ENCODE data around the gene ADAT1.

The ADAT1 gene

GRCh38 chr16:75622761-75623605 is at the start of gene ADAT1:
Gene ADAT1 (minus strand): TSS chr16:75623281. CDS start chr16:75620799, 2,482 bp downstream.
- H3K36me3 ChIP-seq (replicated peaks) = peaks cover 37% of the 10 kb centered on the region
- H3K4me1 ChIP-seq = peaks cover 8% of the 10 kb centered on the region
- H3K9me3 ChIP-seq = no peaks in the 10 kb centered on the region
- H3K27me3 ChIP-seq (ENCODE audit: low read depth) = no peaks in the 10 kb centered on the region
- in situ Hi-C loops (cut with MboI; ENCODE audit: low sequenced_read_pairs) = no loop called here
- DNase-seq (ENCODE audit: low spot score in 2 of 2) = peak; percentile 96 to 98
- H3K4me3 ChIP-seq = peak within 1 kb of the TSS; percentile 72

DNA sequence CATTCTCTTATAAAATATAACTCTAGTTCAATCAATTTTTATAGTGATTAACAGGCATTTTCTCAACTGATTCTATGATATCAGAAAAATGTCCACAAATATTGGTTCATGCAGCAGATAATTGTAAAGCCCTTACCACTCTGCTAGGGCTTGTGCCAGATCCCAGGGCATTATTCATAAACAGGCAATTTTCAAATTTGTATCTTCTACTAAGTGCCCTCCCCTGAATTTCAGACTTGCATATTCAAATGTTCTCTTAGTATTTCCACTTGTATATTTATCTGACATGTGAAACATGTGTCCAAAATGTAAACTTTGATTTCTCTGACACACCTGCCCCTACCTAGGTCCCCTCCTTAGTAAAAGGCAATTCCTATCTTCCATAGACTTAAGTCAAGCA is 44.4 kb upstream of the ADAT1 start:
- H3K36me3 ChIP-seq (replicated peaks) = no peaks in the 10 kb centered on the region
- in situ Hi-C loops (cut with MboI; ENCODE audit: low sequenced_read_pairs) = no loop called here
- DNase-seq (ENCODE audit: low spot score in 2 of 2) = no peak
- H3K4me3 ChIP-seq = no peak overlapping the region
- H3K4me1 ChIP-seq = no peaks in the 10 kb centered on the region
- no peaks in the 10 kb centered on the region for H3K27me3 ChIP-seq (ENCODE audit: low read depth)
- H3K9me3 ChIP-seq = no peaks in the 10 kb centered on the region

DNA sequence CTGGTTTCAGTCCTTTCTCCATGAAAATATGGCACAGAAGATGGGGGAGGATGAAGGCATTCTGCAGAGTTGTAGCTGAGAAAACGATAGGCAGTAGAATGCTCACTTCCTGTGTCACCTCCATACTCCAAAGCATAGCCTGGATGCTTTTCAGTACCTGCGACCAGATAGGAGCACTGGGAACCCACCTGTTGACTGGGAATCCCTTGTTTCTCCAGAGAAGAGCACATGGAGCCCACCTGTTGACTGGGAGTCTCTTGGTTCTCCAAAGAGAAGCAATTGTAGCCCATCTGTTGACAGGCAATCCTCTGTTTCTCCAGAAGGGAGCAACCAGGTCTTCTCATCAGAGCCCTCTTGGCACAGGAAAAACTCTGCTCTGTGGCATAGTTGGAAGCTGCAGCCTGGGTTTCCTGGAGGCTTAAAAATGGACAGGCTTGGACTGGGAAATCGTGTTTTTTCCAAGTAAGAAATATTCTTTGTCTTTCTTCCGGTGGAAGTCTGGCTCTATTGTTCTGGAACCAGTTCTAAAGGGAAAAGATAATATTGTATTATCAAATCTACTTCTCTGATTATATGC is 37.7 kb upstream of the ADAT1 start:
- H3K4me3 ChIP-seq = no peak overlapping the region
- H3K9me3 ChIP-seq = no peaks in the 10 kb centered on the region
- peaks cover 25% of the 10 kb centered on the region for H3K36me3 ChIP-seq (replicated peaks)
- H3K4me1 ChIP-seq = no peaks in the 10 kb centered on the region
- no peaks in the 10 kb centered on the region for H3K27me3 ChIP-seq (ENCODE audit: low read depth)
- in situ Hi-C loops (cut with MboI; ENCODE audit: low sequenced_read_pairs) = no loop called here
- DNase-seq (ENCODE audit: low spot score in 2 of 2) = no peak

- peaks cover 30% of the 10 kb centered on the region for H3K36me3 ChIP-seq (replicated peaks)
- H3K4me1 ChIP-seq = no peaks in the 10 kb centered on the region
- no peaks in the 10 kb centered on the region for H3K27me3 ChIP-seq (ENCODE audit: low read depth)
- in situ Hi-C loops (cut with MboI; ENCODE audit: low sequenced_read_pairs) = no loop called here
- no peaks in the 10 kb centered on the region for H3K9me3 ChIP-seq
- no peak for DNase-seq (ENCODE audit: low spot score in 2 of 2)
- no peak overlapping the region for H3K4me3 ChIP-seq
Measured at GRCh38 chr16:75660321-75660720, 37.2 kb upstream of the ADAT1 start.

DNA sequence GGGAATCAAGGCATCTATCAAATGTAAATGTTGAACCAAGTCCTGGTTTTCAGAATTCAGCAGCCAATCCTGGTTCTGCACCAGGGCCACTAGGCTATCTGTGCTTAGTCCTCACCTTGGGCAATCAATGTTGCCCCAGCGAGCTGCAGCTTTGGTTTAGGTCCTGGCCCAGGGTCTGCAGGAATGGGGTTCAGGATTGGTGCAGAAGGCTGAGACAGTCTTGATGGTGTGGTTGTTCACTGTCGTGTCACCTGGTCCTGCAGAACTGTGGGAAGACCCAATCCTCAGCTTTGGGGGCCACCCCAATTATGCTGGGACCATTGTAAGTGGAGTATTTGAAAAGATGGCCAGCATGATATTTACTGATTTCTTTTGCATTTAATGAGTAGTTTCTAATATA is 35.1 kb upstream of the ADAT1 start:
- Histone ChIP-seq H3K36me3 (replicated peaks) (peaks cover 43% of the 10 kb centered on the region), H3K9me3 (no peaks in the 10 kb centered on the region), H3K27me3 (ENCODE audit: low read depth) (no peaks in the 10 kb centered on the region), H3K4me3 (no peak overlapping the region), H3K4me1 (no peaks in the 10 kb centered on the region)
- DNase-seq (ENCODE audit: low spot score in 2 of 2) = no peak
- in situ Hi-C loops (cut with MboI; ENCODE audit: low sequenced_read_pairs) = no loop called here

DNA sequence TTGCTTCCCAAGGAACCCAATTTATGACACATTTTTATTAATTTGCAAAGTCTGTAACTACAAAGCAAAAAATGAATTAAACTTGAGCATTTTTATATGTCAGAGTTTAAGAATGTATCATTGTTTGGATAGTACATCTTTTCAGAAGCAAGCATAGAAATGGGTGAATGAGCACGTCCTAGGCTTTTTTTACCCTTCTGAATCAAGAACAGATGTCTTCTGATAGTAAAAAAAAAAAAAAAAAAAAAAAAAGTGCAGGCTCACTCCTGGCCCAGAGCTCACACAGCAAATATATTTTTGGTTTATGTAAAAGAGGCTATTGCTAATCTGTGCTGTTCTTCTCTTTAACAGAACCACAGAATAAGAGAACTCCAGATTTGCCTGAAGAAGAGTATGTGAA is 30.8 kb upstream of the ADAT1 start:
- peaks cover 50% of the 10 kb centered on the region for H3K36me3 ChIP-seq (replicated peaks)
- no peak for DNase-seq (ENCODE audit: low spot score in 2 of 2)
- H3K9me3 ChIP-seq = no peaks in the 10 kb centered on the region
- H3K4me3 ChIP-seq = no peak overlapping the region
- in situ Hi-C loops (cut with MboI; ENCODE audit: low sequenced_read_pairs) = no loop called here
- H3K4me1 ChIP-seq = peaks cover 26% of the 10 kb centered on the region
- H3K27me3 ChIP-seq (ENCODE audit: low read depth) = no peaks in the 10 kb centered on the region

- H3K4me3 ChIP-seq = peak overlapping the region; percentile 92
- peaks cover 31% of the 10 kb centered on the region for H3K4me1 ChIP-seq
- H3K9me3 ChIP-seq = no peaks in the 10 kb centered on the region
- H3K27me3 ChIP-seq (ENCODE audit: low read depth) = no peaks in the 10 kb centered on the region
- DNase-seq (ENCODE audit: low spot score in 2 of 2) = peak; percentile 72 to 89
- in situ Hi-C loops (cut with MboI; ENCODE audit: low sequenced_read_pairs) = loop anchor here (25.0 kb wide), 1 partner anchor 1539 kb away; the partner anchor contains the start of genes MON1B and SYCE1L
- H3K36me3 ChIP-seq (replicated peaks) = peaks cover 39% of the 10 kb centered on the region
Measured at GRCh38 chr16:75648265-75649076, 25.4 kb upstream of the ADAT1 start.

DNA sequence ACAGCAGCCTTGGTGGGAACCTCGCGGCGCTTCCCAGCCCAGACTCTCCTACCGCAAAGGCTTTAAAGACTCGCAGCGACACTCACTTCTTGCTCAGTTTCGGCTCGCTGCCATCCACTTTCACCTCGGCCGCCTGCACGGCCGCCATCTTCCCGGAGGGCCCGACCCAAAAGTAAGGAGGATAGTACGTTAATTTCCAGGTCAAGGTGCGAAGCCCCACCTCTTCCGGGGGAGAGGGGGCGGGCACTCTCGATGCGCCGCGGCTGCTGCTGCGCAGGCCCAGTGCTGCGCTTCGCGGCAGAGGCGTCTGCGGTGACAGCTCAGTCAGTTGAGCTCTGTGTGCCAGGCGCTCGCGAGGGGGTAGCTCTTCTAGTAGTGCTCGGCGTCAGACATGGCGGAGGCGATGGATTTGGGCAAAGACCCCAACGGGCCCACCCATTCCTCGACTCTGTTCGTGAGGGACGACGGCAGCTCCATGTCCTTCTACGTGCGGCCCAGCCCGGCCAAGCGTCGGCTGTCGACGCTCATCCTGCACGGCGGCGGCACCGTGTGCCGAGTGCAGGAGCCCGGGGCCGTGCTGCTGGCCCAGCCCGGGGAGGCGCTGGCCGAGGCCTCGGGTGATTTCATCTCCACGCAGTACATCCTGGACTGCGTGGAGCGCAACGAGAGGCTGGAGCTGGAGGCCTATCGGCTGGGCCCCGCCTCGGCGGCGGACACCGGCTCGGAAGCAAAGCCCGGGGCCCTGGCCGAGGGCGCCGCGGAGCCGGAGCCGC is 24.6 kb upstream of the ADAT1 start, which contains the start of the genes KARS1 and TERF2IP:
TSS of gene KARS1 (minus strand) at position 174 of the 773 bp plus-strand sequence. CDS start at position 148, 26 bp downstream.
TSS of gene TERF2IP (plus strand) at position 282 of the 773 bp plus-strand sequence. CDS start at position 392, 110 bp downstream.
- Histone ChIP-seq H3K9me3 (no peaks in the 10 kb centered on the region), H3K36me3 (replicated peaks) (peaks cover 45% of the 10 kb centered on the region), H3K4me3 (peak within 1 kb of the TSS; percentile 92), H3K27me3 (ENCODE audit: low read depth) (no peaks in the 10 kb centered on the region), H3K4me1 (peaks cover 31% of the 10 kb centered on the region)
- DNase-seq (ENCODE audit: low spot score in 2 of 2) = peak; percentile 89 to 94
- in situ Hi-C loops (cut with MboI; ENCODE audit: low sequenced_read_pairs) = loop anchor here (25.0 kb wide), 1 partner anchor 1540 kb away; the partner anchor contains the start of genes MON1B and SYCE1L

DNA sequence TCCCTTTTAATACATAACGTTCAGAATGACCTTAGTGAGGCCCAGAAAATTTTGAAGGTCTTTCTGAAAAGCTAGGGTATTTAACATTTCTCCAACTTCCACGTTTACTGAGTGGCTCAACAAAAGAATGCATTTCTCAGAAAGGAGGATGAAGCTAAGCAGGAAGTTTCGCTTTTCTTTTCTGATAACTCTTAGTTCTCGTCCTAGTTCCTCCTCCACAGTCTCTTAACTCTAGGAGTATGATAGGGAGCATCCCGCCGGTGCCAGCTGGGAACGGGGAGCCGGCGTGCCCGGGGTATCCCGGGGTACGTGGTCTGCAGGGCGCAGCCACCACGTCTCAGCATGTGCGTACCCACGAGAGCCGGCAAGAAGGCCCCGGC is 24.0 kb upstream of the ADAT1 start:
- H3K4me3 ChIP-seq = peak overlapping the region; percentile 92
- in situ Hi-C loops (cut with MboI; ENCODE audit: low sequenced_read_pairs) = loop anchor here (25.0 kb wide), 1 partner anchor 1540 kb away; the partner anchor contains the start of genes MON1B and SYCE1L
- H3K27me3 ChIP-seq (ENCODE audit: low read depth) = no peaks in the 10 kb centered on the region
- H3K36me3 ChIP-seq (replicated peaks) = peaks cover 50% of the 10 kb centered on the region
- DNase-seq (ENCODE audit: low spot score in 2 of 2) = no peak
- peaks cover 28% of the 10 kb centered on the region for H3K4me1 ChIP-seq
- H3K9me3 ChIP-seq = no peaks in the 10 kb centered on the region

DNA sequence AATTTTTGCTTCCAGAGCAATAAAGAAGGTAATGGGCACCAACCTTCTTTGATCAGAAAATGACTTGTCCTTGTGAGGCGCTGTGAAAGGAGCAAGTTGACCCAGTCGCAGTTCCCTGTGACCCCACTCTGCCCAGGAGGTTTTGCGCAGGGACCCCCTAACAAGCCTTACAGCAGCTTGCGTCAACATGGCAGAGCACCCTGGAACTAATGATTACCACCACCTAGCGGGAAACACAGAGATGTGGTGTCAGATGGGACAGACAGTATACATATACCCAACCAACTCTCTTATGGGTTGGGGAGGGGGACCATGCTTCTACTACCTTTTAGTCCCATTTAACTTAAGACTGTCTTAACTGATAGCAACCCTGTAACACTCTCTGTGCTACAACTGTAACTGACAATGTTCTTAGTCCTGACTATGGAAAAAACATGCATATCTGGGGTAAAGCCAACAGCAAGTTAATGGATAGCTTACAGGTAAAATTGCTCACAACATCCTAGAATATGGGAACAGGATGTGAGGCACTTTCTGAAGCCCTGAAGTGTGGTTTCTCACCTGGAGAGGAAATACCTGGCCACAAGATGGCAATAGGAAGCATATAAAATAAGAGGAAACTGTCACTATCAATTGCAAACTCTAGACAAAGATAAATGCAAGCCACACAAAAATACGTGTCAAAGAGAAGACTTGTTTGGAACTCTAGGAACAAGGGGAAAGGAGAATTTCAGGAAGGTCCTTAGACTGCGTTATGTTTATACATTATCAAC is 21.3 kb upstream of the ADAT1 start:
- Histone ChIP-seq H3K27me3 (ENCODE audit: low read depth) (no peaks in the 10 kb centered on the region), H3K36me3 (replicated peaks) (peaks cover 68% of the 10 kb centered on the region), H3K4me1 (peaks cover 5% of the 10 kb centered on the region; the same call in 1 of the 2 replicates), H3K4me3 (no peak overlapping the region), H3K9me3 (no peaks in the 10 kb centered on the region)
- in situ Hi-C loops (cut with MboI; ENCODE audit: low sequenced_read_pairs) = loop anchor here (25.0 kb wide), 1 partner anchor 1543 kb away; the partner anchor contains the start of genes MON1B and SYCE1L
- DNase-seq (ENCODE audit: low spot score in 2 of 2) = no peak

DNA sequence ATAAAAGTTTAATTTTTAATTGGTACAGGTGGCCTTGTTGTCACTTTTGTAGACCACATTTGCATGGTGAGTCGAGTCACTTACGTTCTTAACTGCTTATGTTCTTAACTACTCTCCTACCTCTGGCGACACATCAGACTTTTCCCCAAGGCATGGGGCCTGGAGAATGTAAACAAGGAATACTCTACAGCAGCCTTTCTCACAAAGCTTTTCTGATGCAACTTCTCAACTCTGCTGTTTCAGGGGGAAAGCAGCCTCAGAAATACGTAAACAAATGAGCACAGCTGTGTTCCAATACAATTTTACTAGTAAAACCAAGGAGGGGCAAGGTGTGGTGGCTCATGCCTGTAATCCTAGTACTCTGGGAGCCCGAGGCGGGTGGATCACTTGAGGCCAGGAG is 17.5 kb upstream of the ADAT1 start:
- no peaks in the 10 kb centered on the region for H3K9me3 ChIP-seq
- H3K4me1 ChIP-seq = no peaks in the 10 kb centered on the region; the same call in 1 of the 2 replicates
- DNase-seq (ENCODE audit: low spot score in 2 of 2) = no peak
- H3K36me3 ChIP-seq (replicated peaks) = peaks cover 86% of the 10 kb centered on the region
- in situ Hi-C loops (cut with MboI; ENCODE audit: low sequenced_read_pairs) = loop anchor here (25.0 kb wide), 1 partner anchor 1547 kb away; the partner anchor contains the start of genes MON1B and SYCE1L
- H3K27me3 ChIP-seq (ENCODE audit: low read depth) = no peaks in the 10 kb centered on the region
- no peak overlapping the region for H3K4me3 ChIP-seq

- Histone ChIP-seq H3K4me3 (no peak overlapping the region), H3K4me1 (no peaks in the 10 kb centered on the region), H3K27me3 (ENCODE audit: low read depth) (no peaks in the 10 kb centered on the region), H3K36me3 (replicated peaks) (peaks cover 89% of the 10 kb centered on the region), H3K9me3 (no peaks in the 10 kb centered on the region)
- no peak for DNase-seq (ENCODE audit: low spot score in 2 of 2)
- in situ Hi-C loops (cut with MboI; ENCODE audit: low sequenced_read_pairs) = loop anchor here (25.0 kb wide), 1 partner anchor 1552 kb away; the partner anchor contains the start of genes MON1B and SYCE1L
Measured at GRCh38 chr16:75635036-75635435, 12.0 kb upstream of the ADAT1 start.
